PC-9 (cell line): ENCODE measurements around the gene ZNF467.

Source experiments
- EZH2 ChIP-seq: fragments of 200-600 bp; sonication (generic); IDR thresholded peaks from 2 replicates; pipeline ENCODE4 v1.8.0; 2017; ENCODE audit warnings: antibody characterized with exemption, low read depth
- TF ChIP-seq, protein P1 (sequence below): fragments of 200-600 bp; sonication (generic); conservative IDR thresholded peaks from 2 replicates; pipeline ENCODE4 v1.6.1; 2017; ENCODE audit warnings: mixed run types, antibody characterized with exemption, mild to moderate bottlenecking, moderate library complexity

DNA sequence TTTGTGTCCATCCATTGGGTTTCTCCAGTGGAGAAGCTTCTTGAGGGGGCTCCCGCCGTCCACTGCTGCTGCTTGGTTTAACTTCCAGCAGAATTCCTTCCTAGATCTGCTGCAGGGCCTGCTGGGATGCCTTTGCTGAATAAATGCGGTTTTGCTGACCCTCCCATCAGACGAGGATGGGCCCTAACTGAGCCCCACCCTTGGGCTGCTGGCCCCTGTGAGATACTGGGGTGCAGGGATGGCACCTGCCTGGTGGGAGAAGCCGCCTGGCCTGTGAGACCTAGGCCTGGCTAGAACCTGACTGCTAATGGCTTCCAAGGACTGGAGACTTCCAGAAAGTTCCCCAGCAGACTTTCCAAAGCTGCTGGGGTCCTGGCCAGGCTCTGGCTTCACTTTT lies 43.8 kb downstream of the ZNF467 start:
- TF ChIP-seq, protein P1, sequence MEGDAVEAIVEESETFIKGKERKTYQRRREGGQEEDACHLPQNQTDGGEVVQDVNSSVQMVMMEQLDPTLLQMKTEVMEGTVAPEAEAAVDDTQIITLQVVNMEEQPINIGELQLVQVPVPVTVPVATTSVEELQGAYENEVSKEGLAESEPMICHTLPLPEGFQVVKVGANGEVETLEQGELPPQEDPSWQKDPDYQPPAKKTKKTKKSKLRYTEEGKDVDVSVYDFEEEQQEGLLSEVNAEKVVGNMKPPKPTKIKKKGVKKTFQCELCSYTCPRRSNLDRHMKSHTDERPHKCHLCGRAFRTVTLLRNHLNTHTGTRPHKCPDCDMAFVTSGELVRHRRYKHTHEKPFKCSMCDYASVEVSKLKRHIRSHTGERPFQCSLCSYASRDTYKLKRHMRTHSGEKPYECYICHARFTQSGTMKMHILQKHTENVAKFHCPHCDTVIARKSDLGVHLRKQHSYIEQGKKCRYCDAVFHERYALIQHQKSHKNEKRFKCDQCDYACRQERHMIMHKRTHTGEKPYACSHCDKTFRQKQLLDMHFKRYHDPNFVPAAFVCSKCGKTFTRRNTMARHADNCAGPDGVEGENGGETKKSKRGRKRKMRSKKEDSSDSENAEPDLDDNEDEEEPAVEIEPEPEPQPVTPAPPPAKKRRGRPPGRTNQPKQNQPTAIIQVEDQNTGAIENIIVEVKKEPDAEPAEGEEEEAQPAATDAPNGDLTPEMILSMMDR = no peak
- no peak for TF ChIP-seq EZH2
